ENCODE data around the gene MMP28.

The MMP28 gene

GRCh38 chr17:35735036-35735805 is 60.2 kb downstream of the MMP28 start:
- H3K27ac ChIP-seq (ENCODE audit: insufficient read depth, low read length, poor library complexity, severe bottlenecking) = no peak overlapping the region
- no peaks in the 10 kb centered on the region for H3K9me3 ChIP-seq (ENCODE audit: control insufficient read depth, low read length)
- no peak overlapping the region for H3K4me3 ChIP-seq (ENCODE audit: insufficient read depth, low read depth, low read length, poor library complexity, severe bottlenecking)
- no peaks in the 10 kb centered on the region for H3K27me3 ChIP-seq (replicated peaks; ENCODE audit: control insufficient read depth, insufficient read depth, low read length, poor library complexity, severe bottlenecking)
- no peaks in the 10 kb centered on the region for H3K36me3 ChIP-seq (ENCODE audit: control insufficient read depth, insufficient read depth, low read length)
- peaks cover 9% of the 10 kb centered on the region for H3K4me1 ChIP-seq (ENCODE audit: control insufficient read depth, insufficient read depth, low read length, poor library complexity, severe bottlenecking)
- DNase-seq = no peak

- no peaks in the 10 kb centered on the region for H3K27me3 ChIP-seq (replicated peaks; ENCODE audit: control insufficient read depth, insufficient read depth, low read length, poor library complexity, severe bottlenecking)
- H3K36me3 ChIP-seq (ENCODE audit: control insufficient read depth, insufficient read depth, low read length) = no peaks in the 10 kb centered on the region
- peaks cover 9% of the 10 kb centered on the region for H3K4me1 ChIP-seq (ENCODE audit: control insufficient read depth, insufficient read depth, low read length, poor library complexity, severe bottlenecking)
- no peak overlapping the region for H3K27ac ChIP-seq (ENCODE audit: insufficient read depth, low read length, poor library complexity, severe bottlenecking)
- H3K4me3 ChIP-seq (ENCODE audit: insufficient read depth, low read depth, low read length, poor library complexity, severe bottlenecking) = no peak overlapping the region
- H3K9me3 ChIP-seq (ENCODE audit: control insufficient read depth, low read length) = no peaks in the 10 kb centered on the region
- DNase-seq = no peak
These were observed 61.0 kb downstream of the MMP28 start for GRCh38 chr17:35734396-35734795.

DNA sequence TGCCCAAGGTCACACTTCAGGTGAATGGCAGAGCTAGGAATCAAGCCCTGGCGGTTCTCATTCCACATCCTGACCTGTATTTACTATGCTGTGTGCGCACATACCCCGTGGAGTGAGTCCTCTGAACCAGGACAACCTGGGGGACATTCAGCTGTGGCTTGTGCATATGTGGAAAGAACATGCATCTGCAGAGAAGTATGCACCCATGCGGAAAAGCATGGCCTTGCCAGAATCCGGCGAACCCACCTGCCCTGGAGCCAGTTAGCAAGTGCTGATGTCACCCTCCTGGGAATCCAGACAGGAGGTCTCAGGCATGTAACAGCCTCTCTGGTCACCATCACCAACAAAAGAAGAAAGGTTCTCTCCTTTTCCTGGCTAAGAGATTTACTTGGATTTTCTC is 62.1 kb downstream of the MMP28 start:
- H3K4me1 ChIP-seq (ENCODE audit: control insufficient read depth, insufficient read depth, low read length, poor library complexity, severe bottlenecking) = peaks cover 9% of the 10 kb centered on the region
- H3K4me3 ChIP-seq (ENCODE audit: insufficient read depth, low read depth, low read length, poor library complexity, severe bottlenecking) = no peak overlapping the region
- no peak for DNase-seq
- no peaks in the 10 kb centered on the region for H3K36me3 ChIP-seq (ENCODE audit: control insufficient read depth, insufficient read depth, low read length)
- H3K9me3 ChIP-seq (ENCODE audit: control insufficient read depth, low read length) = no peaks in the 10 kb centered on the region
- no peaks in the 10 kb centered on the region for H3K27me3 ChIP-seq (replicated peaks; ENCODE audit: control insufficient read depth, insufficient read depth, low read length, poor library complexity, severe bottlenecking)
- H3K27ac ChIP-seq (ENCODE audit: insufficient read depth, low read length, poor library complexity, severe bottlenecking) = no peak overlapping the region

DNA sequence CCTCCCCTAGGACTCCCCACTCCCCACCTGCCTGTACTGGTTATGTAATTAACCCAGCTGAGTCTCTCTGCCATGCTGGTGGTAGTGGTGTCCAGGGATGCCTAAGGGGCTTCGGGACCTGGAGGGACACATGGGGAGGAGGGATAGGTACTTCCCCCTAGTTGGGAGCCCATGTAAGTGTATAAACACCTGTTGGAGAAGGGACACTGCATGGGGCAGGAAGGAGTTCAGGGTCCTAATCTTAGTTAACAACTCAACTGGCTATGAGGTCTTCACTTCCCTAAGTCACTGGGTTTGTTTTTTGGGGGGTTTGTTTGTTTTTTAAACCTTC is 62.7 kb downstream of the MMP28 start:
- Histone ChIP-seq H3K27me3 (replicated peaks; ENCODE audit: control insufficient read depth, insufficient read depth, low read length, poor library complexity, severe bottlenecking) (no peaks in the 10 kb centered on the region), H3K4me1 (ENCODE audit: control insufficient read depth, insufficient read depth, low read length, poor library complexity, severe bottlenecking) (peaks cover 9% of the 10 kb centered on the region), H3K4me3 (ENCODE audit: insufficient read depth, low read depth, low read length, poor library complexity, severe bottlenecking) (no peak overlapping the region), H3K9me3 (ENCODE audit: control insufficient read depth, low read length) (no peaks in the 10 kb centered on the region), H3K36me3 (ENCODE audit: control insufficient read depth, insufficient read depth, low read length) (no peaks in the 10 kb centered on the region), H3K27ac (ENCODE audit: insufficient read depth, low read length, poor library complexity, severe bottlenecking) (no peak overlapping the region)
- DNase-seq = no peak

DNA sequence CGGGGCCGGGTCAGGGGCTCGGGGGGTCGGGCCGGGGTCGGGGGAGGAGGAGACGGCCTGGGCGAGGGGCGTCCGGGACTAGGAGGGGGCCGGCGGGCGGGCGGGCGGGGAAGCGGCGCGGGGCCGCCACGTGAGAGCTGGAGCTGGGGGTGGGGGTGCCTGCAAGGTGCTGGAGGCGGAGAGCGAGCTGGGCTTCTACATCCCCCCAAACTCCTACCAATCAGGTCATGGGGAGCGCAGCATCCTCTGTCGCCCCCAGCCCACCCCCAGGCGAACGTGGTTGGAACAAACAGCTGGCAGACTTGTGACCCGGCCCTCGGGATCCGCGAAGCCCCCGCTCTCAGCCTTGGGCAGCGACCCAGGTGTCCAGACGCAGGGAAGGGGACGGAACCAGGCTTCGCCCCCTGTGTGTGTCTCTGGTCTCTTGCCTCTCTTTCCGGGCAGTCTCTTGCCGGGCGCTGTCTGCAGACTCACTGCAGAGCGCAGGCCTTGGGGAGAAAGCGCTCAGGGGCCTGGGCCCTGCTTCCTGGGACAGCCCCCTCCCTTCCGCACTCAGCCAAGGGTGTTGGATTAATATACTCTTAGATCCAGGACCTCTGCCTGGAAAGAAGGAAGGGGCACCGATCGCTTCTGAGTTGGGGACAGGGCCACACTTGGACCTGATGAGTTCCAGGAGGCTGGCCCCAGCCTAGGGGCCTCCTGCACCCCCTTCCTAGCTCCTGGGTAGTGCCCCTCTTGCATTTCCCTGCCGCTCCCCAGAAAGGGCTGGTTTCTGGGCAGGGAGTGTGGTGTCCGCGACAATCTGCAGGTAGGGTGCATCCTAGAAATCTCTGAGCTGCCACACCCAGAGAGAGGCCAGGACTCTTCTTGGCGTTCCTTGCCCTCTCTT is 63.3 kb downstream of the MMP28 start:
- no peaks in the 10 kb centered on the region for H3K27me3 ChIP-seq (replicated peaks; ENCODE audit: control insufficient read depth, insufficient read depth, low read length, poor library complexity, severe bottlenecking)
- H3K27ac ChIP-seq (ENCODE audit: insufficient read depth, low read length, poor library complexity, severe bottlenecking) = no peak overlapping the region
- no peaks in the 10 kb centered on the region for H3K36me3 ChIP-seq (ENCODE audit: control insufficient read depth, insufficient read depth, low read length)
- no peak for DNase-seq
- H3K4me1 ChIP-seq (ENCODE audit: control insufficient read depth, insufficient read depth, low read length, poor library complexity, severe bottlenecking) = peaks cover 9% of the 10 kb centered on the region
- no peaks in the 10 kb centered on the region for H3K9me3 ChIP-seq (ENCODE audit: control insufficient read depth, low read length)
- H3K4me3 ChIP-seq (ENCODE audit: insufficient read depth, low read depth, low read length, poor library complexity, severe bottlenecking) = no peak overlapping the region

DNA sequence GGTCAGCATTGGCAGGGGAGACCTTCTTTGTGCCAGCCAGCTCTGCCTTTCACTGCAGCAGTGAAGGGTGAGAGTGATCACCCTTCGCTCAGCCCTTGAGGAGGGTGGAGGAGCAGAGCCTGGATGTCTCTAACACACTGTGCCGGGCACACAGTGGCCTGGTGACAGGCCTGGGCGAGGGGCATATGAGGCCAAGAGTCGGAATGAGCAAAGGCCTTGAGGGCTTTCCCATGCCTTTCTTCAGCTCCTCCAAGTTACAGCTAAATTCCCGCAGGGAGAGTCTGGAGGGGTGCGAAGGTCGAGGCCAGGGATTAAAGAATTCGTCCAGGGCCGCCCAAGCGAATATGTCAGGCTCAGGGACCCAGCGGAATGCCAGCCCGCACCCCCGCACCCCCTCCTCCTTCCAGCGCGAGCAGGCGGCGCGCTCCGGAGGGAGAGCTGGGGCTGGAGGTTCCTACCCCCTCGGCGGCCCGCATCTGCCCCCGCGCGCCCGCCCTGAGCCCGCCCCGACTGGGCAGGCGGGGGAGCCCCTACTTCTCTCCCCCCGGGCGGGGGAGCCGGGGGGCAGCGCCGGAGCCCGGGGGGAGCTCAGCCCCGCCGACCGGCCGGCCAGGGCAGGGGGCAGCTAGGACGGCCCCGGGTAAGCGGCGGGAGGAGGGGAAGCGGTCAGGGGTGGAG is 64.1 kb downstream of the MMP28 start, which contains the start of gene RASL10B:
Gene RASL10B (plus strand): TSS at position 401 of the 678 bp plus-strand sequence. CDS start 3,546 bp downstream, outside the sequence.
- Histone ChIP-seq H3K4me3 (ENCODE audit: insufficient read depth, low read depth, low read length, poor library complexity, severe bottlenecking) (peak within 1 kb of the TSS; percentile 48), H3K4me1 (ENCODE audit: control insufficient read depth, insufficient read depth, low read length, poor library complexity, severe bottlenecking) (peaks cover 9% of the 10 kb centered on the region), H3K27me3 (replicated peaks; ENCODE audit: control insufficient read depth, insufficient read depth, low read length, poor library complexity, severe bottlenecking) (no peaks in the 10 kb centered on the region), H3K36me3 (ENCODE audit: control insufficient read depth, insufficient read depth, low read length) (peaks cover 3% of the 10 kb centered on the region), H3K9me3 (ENCODE audit: control insufficient read depth, low read length) (no peaks in the 10 kb centered on the region), H3K27ac (ENCODE audit: insufficient read depth, low read length, poor library complexity, severe bottlenecking) (no peak within 1 kb of the TSS)
- DNase-seq = no peak

GRCh38 chr17:35730400-35731005 is 64.9 kb downstream of the MMP28 start:
- H3K4me1 ChIP-seq (ENCODE audit: control insufficient read depth, insufficient read depth, low read length, poor library complexity, severe bottlenecking) = peaks cover 9% of the 10 kb centered on the region
- no peaks in the 10 kb centered on the region for H3K9me3 ChIP-seq (ENCODE audit: control insufficient read depth, low read length)
- no peak overlapping the region for H3K27ac ChIP-seq (ENCODE audit: insufficient read depth, low read length, poor library complexity, severe bottlenecking)
- peaks cover 10% of the 10 kb centered on the region for H3K36me3 ChIP-seq (ENCODE audit: control insufficient read depth, insufficient read depth, low read length)
- H3K27me3 ChIP-seq (replicated peaks; ENCODE audit: control insufficient read depth, insufficient read depth, low read length, poor library complexity, severe bottlenecking) = no peaks in the 10 kb centered on the region
- H3K4me3 ChIP-seq (ENCODE audit: insufficient read depth, low read depth, low read length, poor library complexity, severe bottlenecking) = no peak overlapping the region
- no peak for DNase-seq

- Histone ChIP-seq H3K27me3 (replicated peaks; ENCODE audit: control insufficient read depth, insufficient read depth, low read length, poor library complexity, severe bottlenecking) (no peaks in the 10 kb centered on the region), H3K4me3 (ENCODE audit: insufficient read depth, low read depth, low read length, poor library complexity, severe bottlenecking) (no peak overlapping the region), H3K27ac (ENCODE audit: insufficient read depth, low read length, poor library complexity, severe bottlenecking) (no peak overlapping the region), H3K4me1 (ENCODE audit: control insufficient read depth, insufficient read depth, low read length, poor library complexity, severe bottlenecking) (peaks cover 9% of the 10 kb centered on the region), H3K9me3 (ENCODE audit: control insufficient read depth, low read length) (no peaks in the 10 kb centered on the region), H3K36me3 (ENCODE audit: control insufficient read depth, insufficient read depth, low read length) (peaks cover 20% of the 10 kb centered on the region)
- no peak for DNase-seq
These were observed 66.0 kb downstream of the MMP28 start for GRCh38 chr17:35729405-35729833.

DNA sequence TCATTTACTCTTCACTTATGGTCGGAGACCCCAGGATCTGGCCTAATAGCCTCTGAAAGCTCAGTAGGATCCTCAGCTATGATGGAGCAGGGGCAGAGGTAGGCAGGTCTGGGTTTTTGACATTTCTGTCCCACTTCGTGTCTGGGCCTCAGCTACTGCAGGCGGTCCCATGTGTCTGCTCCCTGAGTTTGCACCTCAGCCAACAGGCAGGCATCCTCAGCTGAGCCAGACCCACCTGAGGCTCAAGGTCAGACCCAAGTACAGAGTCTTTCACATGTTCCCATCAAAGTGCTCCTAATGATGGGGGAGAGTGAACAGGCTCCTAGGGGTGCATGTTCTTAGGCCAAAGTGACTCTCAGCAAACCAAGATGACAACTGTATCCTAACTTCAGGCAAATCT is 66.9 kb downstream of the MMP28 start:
- no peak overlapping the region for H3K27ac ChIP-seq (ENCODE audit: insufficient read depth, low read length, poor library complexity, severe bottlenecking)
- H3K36me3 ChIP-seq (ENCODE audit: control insufficient read depth, insufficient read depth, low read length) = peaks cover 29% of the 10 kb centered on the region
- H3K4me3 ChIP-seq (ENCODE audit: insufficient read depth, low read depth, low read length, poor library complexity, severe bottlenecking) = no peak overlapping the region
- peaks cover 9% of the 10 kb centered on the region for H3K4me1 ChIP-seq (ENCODE audit: control insufficient read depth, insufficient read depth, low read length, poor library complexity, severe bottlenecking)
- DNase-seq = no peak
- H3K27me3 ChIP-seq (replicated peaks; ENCODE audit: control insufficient read depth, insufficient read depth, low read length, poor library complexity, severe bottlenecking) = no peaks in the 10 kb centered on the region
- no peaks in the 10 kb centered on the region for H3K9me3 ChIP-seq (ENCODE audit: control insufficient read depth, low read length)
